Sigmoid colon (tissue), 4 donors: ENCODE results near the gene HAPLN3.

Experiments used
- CTCF ChIP-seq, 4 experiments: fragments of 450-650 bp in 3 of 4; fragments of 200-600 bp in 1 of 4; IDR thresholded peaks; one replicate each; pipeline ENCODE4 v1.5.1; 2016 to 2019; ENCODE audit warnings: antibody characterized with exemption in 4 of 4, mild to moderate bottlenecking in 3 of 4, moderate library complexity in 2 of 4
- POLR2A ChIP-seq, 2 donors: fragments of 450-650 bp; IDR thresholded peaks; one replicate each; pipeline ENCODE4 v1.6.1; 2016; ENCODE audit warnings: antibody characterized with exemption in 2 of 2, mild to moderate bottlenecking in 2 of 2, moderate library complexity in 2 of 2
- POLR2AphosphoS5 ChIP-seq, 4 donors: sonication (generic); formaldehyde crosslinking; IDR thresholded peaks; one replicate each; pipeline ENCODE4 v1.6.1; 2017; ENCODE audit warnings: antibody characterized with exemption in 4 of 4

GRCh38 chr15:88940110-88940675, 44.8 kb upstream of the HAPLN3 start:
- TF ChIP-seq POLR2A (IDR thresholded peaks at IDR 0.05), result no peak
- no peak for TF ChIP-seq CTCF (IDR thresholded peaks at IDR 0.05)
- no peak for TF ChIP-seq POLR2AphosphoS5 (IDR thresholded peaks at IDR 0.05)
